ENCODE measurements around the gene GATD1. TPM values are rescaled to one million over a fixed set of nuclear protein-coding genes. Genes with fewer than 3 reads are reported as not detected.

GATD1 gene
- polyA plus RNA-seq, 1 donor from 2014 or later, result 146 TPM

DNA sequence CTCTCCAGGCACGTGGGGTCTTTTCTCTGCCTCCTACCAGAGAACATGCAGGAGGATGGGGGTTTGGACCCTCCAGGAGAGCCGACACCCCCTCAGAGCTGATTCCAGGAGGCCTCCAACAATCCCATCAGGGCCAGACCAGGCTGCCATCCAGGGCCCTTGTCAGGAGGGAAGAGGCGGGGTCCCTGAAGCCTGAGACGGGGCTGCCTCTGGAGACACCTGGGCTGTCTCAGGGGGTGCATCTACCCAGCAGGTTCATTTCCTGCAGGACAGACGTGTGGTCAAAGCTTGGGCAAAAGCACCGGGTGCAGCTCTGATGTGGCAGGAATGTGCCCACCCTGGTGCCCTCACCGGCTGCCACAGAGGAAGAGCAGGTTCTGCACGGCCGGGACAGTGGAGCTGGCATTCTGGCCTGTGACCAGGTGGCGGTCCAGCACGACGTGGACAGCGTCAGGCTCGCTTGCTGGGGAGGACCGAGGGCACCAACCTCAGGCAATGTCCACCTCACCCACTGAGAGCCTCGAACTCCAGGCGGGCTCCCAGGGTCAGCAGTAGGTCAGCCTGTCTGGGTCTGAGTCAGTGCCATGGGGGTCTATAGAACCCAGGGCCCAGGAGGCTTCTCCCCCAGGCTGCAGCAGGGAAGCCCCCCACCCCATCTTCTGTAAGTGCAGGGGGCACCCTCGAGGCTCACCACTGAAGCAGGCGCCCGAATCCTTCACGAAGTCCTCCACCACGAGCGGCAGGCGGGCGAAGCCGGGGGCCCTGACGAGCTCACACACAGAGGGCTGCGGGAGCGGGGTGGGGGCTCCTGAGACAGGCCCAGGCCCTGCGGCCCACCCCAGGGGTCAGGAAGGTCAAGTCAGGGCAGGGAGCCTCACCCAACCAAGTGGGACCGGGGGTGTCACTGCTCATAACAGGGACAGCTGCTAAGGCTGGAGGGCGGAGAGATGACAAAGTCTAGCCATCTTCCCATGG lies 6.4 kb downstream of the GATD1 start:
- no peaks in the 10 kb centered on the region for H3K27me3 ChIP-seq (ENCODE audit: insufficient read depth, low read depth, low read length)
- no peaks in the 10 kb centered on the region for H3K9me2 ChIP-seq (ENCODE audit: insufficient read depth, low read length)
- H3K4me3 ChIP-seq (ENCODE audit: low read length), result no peak overlapping the region
- no peaks in the 10 kb centered on the region for H3F3A ChIP-seq (ENCODE audit: insufficient read depth, low read length, poor library complexity, severe bottlenecking)
- no peak overlapping the region for H2AFZ ChIP-seq (ENCODE audit: low read depth, low read length)
- no peak overlapping the region for H3K9ac ChIP-seq (ENCODE audit: low read length)
- no peaks in the 10 kb centered on the region for H3K9me3 ChIP-seq (ENCODE audit: low read length)
- peaks cover 15% of the 10 kb centered on the region for H3K79me2 ChIP-seq (replicated peaks; ENCODE audit: insufficient read depth, low read length)
- H3K27ac ChIP-seq (ENCODE audit: low read length), result no peak overlapping the region
- H3K36me3 ChIP-seq (ENCODE audit: insufficient read depth, low read length), result no peaks in the 10 kb centered on the region
- peaks cover 3% of the 10 kb centered on the region for H4K20me1 ChIP-seq (ENCODE audit: insufficient read depth)
- H3K4me2 ChIP-seq (ENCODE audit: low read length), result no peak overlapping the region
- TF ChIP-seq RAD21 (conservative IDR thresholded peaks at IDR 0.05) (no peak), TAF1 (IDR thresholded peaks at IDR 0.05; ENCODE audit: low read depth) (no peak), SMC3 (conservative IDR thresholded peaks at IDR 0.05; ENCODE audit: poor library complexity) (no peak), POLR2AphosphoS5 (IDR thresholded peaks at IDR 0.05) (no peak), MXI1 (conservative IDR thresholded peaks at IDR 0.05; ENCODE audit: poor library complexity, severe bottlenecking) (no peak), EZH2 (IDR thresholded peaks at IDR 0.05; ENCODE audit: borderline replicate concordance, insufficient read depth, low read length, poor library complexity, severe bottlenecking) (no peak), EP300 (conservative IDR thresholded peaks at IDR 0.05; ENCODE audit: poor library complexity, severe bottlenecking) (no peak)
- TF ChIP-seq, protein P1, sequence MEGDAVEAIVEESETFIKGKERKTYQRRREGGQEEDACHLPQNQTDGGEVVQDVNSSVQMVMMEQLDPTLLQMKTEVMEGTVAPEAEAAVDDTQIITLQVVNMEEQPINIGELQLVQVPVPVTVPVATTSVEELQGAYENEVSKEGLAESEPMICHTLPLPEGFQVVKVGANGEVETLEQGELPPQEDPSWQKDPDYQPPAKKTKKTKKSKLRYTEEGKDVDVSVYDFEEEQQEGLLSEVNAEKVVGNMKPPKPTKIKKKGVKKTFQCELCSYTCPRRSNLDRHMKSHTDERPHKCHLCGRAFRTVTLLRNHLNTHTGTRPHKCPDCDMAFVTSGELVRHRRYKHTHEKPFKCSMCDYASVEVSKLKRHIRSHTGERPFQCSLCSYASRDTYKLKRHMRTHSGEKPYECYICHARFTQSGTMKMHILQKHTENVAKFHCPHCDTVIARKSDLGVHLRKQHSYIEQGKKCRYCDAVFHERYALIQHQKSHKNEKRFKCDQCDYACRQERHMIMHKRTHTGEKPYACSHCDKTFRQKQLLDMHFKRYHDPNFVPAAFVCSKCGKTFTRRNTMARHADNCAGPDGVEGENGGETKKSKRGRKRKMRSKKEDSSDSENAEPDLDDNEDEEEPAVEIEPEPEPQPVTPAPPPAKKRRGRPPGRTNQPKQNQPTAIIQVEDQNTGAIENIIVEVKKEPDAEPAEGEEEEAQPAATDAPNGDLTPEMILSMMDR (IDR thresholded peaks at IDR 0.05; ENCODE audit: poor library complexity, severe bottlenecking), result no peak
- TF ChIP-seq, protein P2, sequence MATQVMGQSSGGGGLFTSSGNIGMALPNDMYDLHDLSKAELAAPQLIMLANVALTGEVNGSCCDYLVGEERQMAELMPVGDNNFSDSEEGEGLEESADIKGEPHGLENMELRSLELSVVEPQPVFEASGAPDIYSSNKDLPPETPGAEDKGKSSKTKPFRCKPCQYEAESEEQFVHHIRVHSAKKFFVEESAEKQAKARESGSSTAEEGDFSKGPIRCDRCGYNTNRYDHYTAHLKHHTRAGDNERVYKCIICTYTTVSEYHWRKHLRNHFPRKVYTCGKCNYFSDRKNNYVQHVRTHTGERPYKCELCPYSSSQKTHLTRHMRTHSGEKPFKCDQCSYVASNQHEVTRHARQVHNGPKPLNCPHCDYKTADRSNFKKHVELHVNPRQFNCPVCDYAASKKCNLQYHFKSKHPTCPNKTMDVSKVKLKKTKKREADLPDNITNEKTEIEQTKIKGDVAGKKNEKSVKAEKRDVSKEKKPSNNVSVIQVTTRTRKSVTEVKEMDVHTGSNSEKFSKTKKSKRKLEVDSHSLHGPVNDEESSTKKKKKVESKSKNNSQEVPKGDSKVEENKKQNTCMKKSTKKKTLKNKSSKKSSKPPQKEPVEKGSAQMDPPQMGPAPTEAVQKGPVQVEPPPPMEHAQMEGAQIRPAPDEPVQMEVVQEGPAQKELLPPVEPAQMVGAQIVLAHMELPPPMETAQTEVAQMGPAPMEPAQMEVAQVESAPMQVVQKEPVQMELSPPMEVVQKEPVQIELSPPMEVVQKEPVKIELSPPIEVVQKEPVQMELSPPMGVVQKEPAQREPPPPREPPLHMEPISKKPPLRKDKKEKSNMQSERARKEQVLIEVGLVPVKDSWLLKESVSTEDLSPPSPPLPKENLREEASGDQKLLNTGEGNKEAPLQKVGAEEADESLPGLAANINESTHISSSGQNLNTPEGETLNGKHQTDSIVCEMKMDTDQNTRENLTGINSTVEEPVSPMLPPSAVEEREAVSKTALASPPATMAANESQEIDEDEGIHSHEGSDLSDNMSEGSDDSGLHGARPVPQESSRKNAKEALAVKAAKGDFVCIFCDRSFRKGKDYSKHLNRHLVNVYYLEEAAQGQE (IDR thresholded peaks at IDR 0.05; ENCODE audit: borderline replicate concordance), result no peak

DNA sequence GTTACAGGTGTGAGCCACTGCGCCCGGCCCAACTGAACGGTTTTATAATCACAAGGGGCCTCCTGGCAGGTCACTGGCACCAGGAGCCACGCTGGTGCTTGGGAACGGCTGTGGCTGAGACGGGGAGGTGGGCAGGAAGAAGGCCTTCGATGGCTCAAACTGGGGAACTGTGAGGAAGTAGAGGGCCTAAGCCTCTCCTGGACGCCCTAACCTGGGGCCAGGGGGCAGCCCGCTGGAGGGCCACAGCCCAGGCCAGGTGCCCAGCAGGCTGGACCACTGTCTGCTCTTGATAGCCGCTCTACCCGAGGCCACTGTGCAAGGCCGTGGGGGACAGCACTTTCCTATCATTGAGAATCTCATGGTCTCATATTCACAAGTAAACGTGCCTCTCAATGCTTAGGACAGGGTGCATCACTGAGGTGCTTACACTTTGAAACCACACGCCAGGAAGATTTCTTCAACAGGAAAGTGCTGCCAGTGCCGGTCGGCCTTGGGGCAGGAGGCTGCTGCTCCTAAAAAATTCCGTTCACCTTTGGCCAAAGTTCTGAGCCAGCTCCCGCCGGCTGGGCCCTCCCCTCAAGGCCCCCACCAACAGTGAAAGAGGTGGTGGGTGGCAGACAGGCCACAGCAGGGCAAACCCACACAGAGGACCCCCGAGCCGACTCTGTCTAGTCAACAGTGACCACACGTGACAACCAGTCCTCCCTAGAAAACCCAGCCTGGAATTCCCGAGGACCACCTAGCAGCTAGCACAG lies 7.2 kb downstream of the GATD1 start:
- Histone ChIP-seq H2AFZ (ENCODE audit: low read depth, low read length) (no peak overlapping the region), H3K27me3 (ENCODE audit: insufficient read depth, low read depth, low read length) (no peaks in the 10 kb centered on the region), H3K4me2 (ENCODE audit: low read length) (no peak overlapping the region), H3K79me2 (replicated peaks; ENCODE audit: insufficient read depth, low read length) (peaks cover 7% of the 10 kb centered on the region), H3K27ac (ENCODE audit: low read length) (no peak overlapping the region), H3K36me3 (ENCODE audit: insufficient read depth, low read length) (no peaks in the 10 kb centered on the region), H3K9me2 (ENCODE audit: insufficient read depth, low read length) (no peaks in the 10 kb centered on the region), H3K9ac (ENCODE audit: low read length) (no peak overlapping the region), H4K20me1 (ENCODE audit: insufficient read depth) (no peaks in the 10 kb centered on the region), H3F3A (ENCODE audit: insufficient read depth, low read length, poor library complexity, severe bottlenecking) (no peaks in the 10 kb centered on the region), H3K9me3 (ENCODE audit: low read length) (no peaks in the 10 kb centered on the region), H3K4me3 (ENCODE audit: low read length) (no peak overlapping the region)
- TF ChIP-seq, protein P1 (IDR thresholded peaks at IDR 0.05; ENCODE audit: poor library complexity, severe bottlenecking), result no peak
- no peak for TF ChIP-seq TAF1 (IDR thresholded peaks at IDR 0.05; ENCODE audit: low read depth)
- TF ChIP-seq MXI1 (conservative IDR thresholded peaks at IDR 0.05; ENCODE audit: poor library complexity, severe bottlenecking), result no peak
- no peak for TF ChIP-seq EP300 (conservative IDR thresholded peaks at IDR 0.05; ENCODE audit: poor library complexity, severe bottlenecking)
- TF ChIP-seq POLR2AphosphoS5 (IDR thresholded peaks at IDR 0.05), result no peak
- TF ChIP-seq SMC3 (conservative IDR thresholded peaks at IDR 0.05; ENCODE audit: poor library complexity), result no peak
- no peak for TF ChIP-seq EZH2 (IDR thresholded peaks at IDR 0.05; ENCODE audit: borderline replicate concordance, insufficient read depth, low read length, poor library complexity, severe bottlenecking)
- TF ChIP-seq, protein P2 (IDR thresholded peaks at IDR 0.05; ENCODE audit: borderline replicate concordance), result no peak

Data from neural cell (in vitro differentiated cells).